ENCODE data around the gene SMYD5. TPM values are rescaled to one million over a fixed set of nuclear protein-coding genes. Genes with fewer than 3 reads are reported as not detected.
"Not testable (repeated sequence)": the region's sequence is repeated elsewhere in the genome, so short reads cannot be mapped to it uniquely, and the experiment has no call there.

The SMYD5 gene
- total and polyA plus RNA-seq, 8 donors, result 12.1 to 46.2 (median 34.0) TPM

- DNase-seq, result peak; percentile 83 to 97 (median 91)
- peak overlapping the region; percentile 46 to 56 for H3K4me3 ChIP-seq
- peak; percentile 98 for ATAC-seq
- peaks cover 7 to 81% of the 10 kb centered on the region in 2 donors for H3K27me3 ChIP-seq
- H3K9me3 ChIP-seq, result no peaks in the 10 kb centered on the region
- H3K36me3 ChIP-seq, result no peaks in the 10 kb centered on the region
- TF ChIP-seq CTCF (IDR thresholded peaks at IDR 0.05), result peak; percentile 91 to 95
- peaks cover 21 to 31% of the 10 kb centered on the region in 2 donors for H3K4me1 ChIP-seq
- intact Hi-C loops (cut with DNase I), result no loop called here
- peak overlapping the region; percentile 67 to 71 for H3K27ac ChIP-seq
Measured at GRCh38 chr2:73176881-73177644, 37.0 kb upstream of the SMYD5 start.

- Histone ChIP-seq H3K36me3 (no peaks in the 10 kb centered on the region), H3K27ac (no peak overlapping the region), H3K4me1 (peaks cover 21 to 31% of the 10 kb centered on the region in 2 donors), H3K27me3 (peaks cover 7 to 76% of the 10 kb centered on the region in 2 donors), H3K4me3 (peak overlapping the region in 1 of 2 donors; percentile 56), H3K9me3 (no peaks in the 10 kb centered on the region)
- peak; percentile 2 for ATAC-seq
- intact Hi-C loops (cut with DNase I), result no loop called here
- DNase-seq, result no peak
- no peak for TF ChIP-seq CTCF (IDR thresholded peaks at IDR 0.05)
Measured at GRCh38 chr2:73177645-73178255, 36.3 kb upstream of the SMYD5 start.

GRCh38 chr2:73185965-73186364 lies 28.1 kb upstream of the SMYD5 start:
- ATAC-seq (no peak), DNase-seq (no peak)
- H3K4me3 ChIP-seq, result no peak overlapping the region
- H3K9me3 ChIP-seq, result peaks cover 0 to 6% of the 10 kb centered on the region in 2 donors
- intact Hi-C loops (cut with DNase I), result no loop called here
- H3K4me1 ChIP-seq, result no peaks in the 10 kb centered on the region
- no peak for TF ChIP-seq CTCF (IDR thresholded peaks at IDR 0.05)
- H3K36me3 ChIP-seq, result no peaks in the 10 kb centered on the region
- H3K27me3 ChIP-seq, result no peaks in the 10 kb centered on the region
- no peak overlapping the region for H3K27ac ChIP-seq

- TF ChIP-seq CTCF (IDR thresholded peaks at IDR 0.05), result no peak
- no peaks in the 10 kb centered on the region for H3K4me1 ChIP-seq
- no peaks in the 10 kb centered on the region for H3K36me3 ChIP-seq
Measured at GRCh38 chr2:73187549-73187948, 26.5 kb upstream of the SMYD5 start.

GRCh38 chr2:73197579-73197978 lies 16.5 kb upstream of the SMYD5 start:
- no peak for TF ChIP-seq CTCF (IDR thresholded peaks at IDR 0.05)
- Histone ChIP-seq H3K27me3 (peaks cover 15 to 65% of the 10 kb centered on the region in 2 donors), H3K36me3 (no peaks in the 10 kb centered on the region), H3K9me3 (no peaks in the 10 kb centered on the region), H3K4me3 (no peak overlapping the region), H3K4me1 (peaks cover 7 to 8% of the 10 kb centered on the region in 2 donors), H3K27ac (no peak overlapping the region)
- intact Hi-C loops (cut with DNase I), result no loop called here
- DNase-seq, result no peak
- no peak for ATAC-seq

More at GRCh38 chr2:73187549-73187948, 26.5 kb upstream of the SMYD5 start:
- H3K27ac ChIP-seq, result no peak overlapping the region
- DNase-seq (no peak), ATAC-seq (no peak)
- no peaks in the 10 kb centered on the region for H3K27me3 ChIP-seq
- H3K9me3 ChIP-seq, result peaks cover 0 to 6% of the 10 kb centered on the region in 2 donors
- intact Hi-C loops (cut with DNase I), result no loop called here
- no peak overlapping the region for H3K4me3 ChIP-seq

GRCh38 chr2:73200281-73200680 lies 13.8 kb upstream of the SMYD5 start:
- intact Hi-C loops (cut with DNase I); H3K27ac ChIP-seq: not testable (repeated sequence)
- H3K27me3 ChIP-seq, result peaks cover 36 to 85% of the 10 kb centered on the region in 2 donors

More at GRCh38 chr2:73200281-73200680, 13.8 kb upstream of the SMYD5 start:
- ATAC-seq, H3K4me3 ChIP-seq, H3K9me3 ChIP-seq, DNase-seq, H3K36me3 ChIP-seq: not testable (repeated sequence)
- peaks cover 10 to 14% of the 10 kb centered on the region in 2 donors for H3K4me1 ChIP-seq
